HG03135 (cell line): ENCODE data around the gene PRKAR1B.

Experiments
- ATAC-seq: cut with Tn5 transposase; IDR thresholded peaks from one replicate; pipeline ENCODE4 v1.9.1; 2021; ENCODE audit warnings: mild to moderate bottlenecking, moderate library complexity; ENCODE audit not compliant: unreplicated experiment

PRKAR1B gene

GRCh38 chr7:607938-608337, 119.1 kb downstream of the PRKAR1B start:
- ATAC-seq = no peak

GRCh38 chr7:605661-606450, 121.2 kb downstream of the PRKAR1B start:
- ATAC-seq = no peak

- no peak for ATAC-seq
These were observed 122.1 kb downstream of the PRKAR1B start for GRCh38 chr7:604884-605531.

- ATAC-seq = peak; percentile 76
These were observed 122.8 kb downstream of the PRKAR1B start for GRCh38 chr7:604001-604883.

- ATAC-seq = no peak
These were observed 123.7 kb downstream of the PRKAR1B start for GRCh38 chr7:603152-603951.

- ATAC-seq = no peak
These were observed 124.5 kb downstream of the PRKAR1B start for GRCh38 chr7:602341-603141.

- no peak for ATAC-seq
These were observed 125.3 kb downstream of the PRKAR1B start for GRCh38 chr7:601595-602340.

- no peak for ATAC-seq
These were observed 126.0 kb downstream of the PRKAR1B start for GRCh38 chr7:601036-601594.

GRCh38 chr7:600149-601035, 126.7 kb downstream of the PRKAR1B start:
- no peak for ATAC-seq

GRCh38 chr7:598899-599298, 128.2 kb downstream of the PRKAR1B start:
- ATAC-seq = no peak

- ATAC-seq = no peak
These were observed 129.5 kb downstream of the PRKAR1B start for GRCh38 chr7:597348-598178.

GRCh38 chr7:596819-597182, 130.3 kb downstream of the PRKAR1B start:
- ATAC-seq = no peak

GRCh38 chr7:596071-596818, 130.8 kb downstream of the PRKAR1B start:
- ATAC-seq = no peak

- ATAC-seq = no peak
These were observed 131.5 kb downstream of the PRKAR1B start for GRCh38 chr7:595621-596010.

- ATAC-seq = no peak
These were observed 132.0 kb downstream of the PRKAR1B start for GRCh38 chr7:594920-595620.
